SK-N-SH (cell line): ENCODE results near the gene TIMM29. TPM values are rescaled to one million over a fixed set of nuclear protein-coding genes. Genes with fewer than 3 reads are reported as not detected.

Experiments used
- CTCF ChIA-PET: fragments of 300-600, 350-600 bp; formaldehyde crosslinking; extraction: SDS; loops from one replicate; lab custom pipeline; 2021; lab: Yijun Ruan, JAX
- POLR2A ChIA-PET: fragments of 350-600 bp; sonication (Branson Sonifier 250); formaldehyde crosslinking; extraction: SDS; loops from one replicate; lab custom pipeline; 2020; ENCODE audit warnings: antibody characterized with exemption, inconsistent platforms; lab: Yijun Ruan, JAX
- DNase-seq: peaks from one replicate; pipeline ENCODE4 v3.0.0; 2012
- H2AFZ ChIP-seq: fragments of 200-600 bp; sonication (generic); 2 replicates; pipeline ENCODE4 v1.8.1; 2016; ENCODE audit warnings: antibody characterized with exemption, mild to moderate bottlenecking, low read depth
- H3F3A ChIP-seq: fragments of 200-600 bp; sonication (generic); replicated peaks from 2 replicates; pipeline ENCODE3; 2016; ENCODE audit warnings: antibody characterized with exemption, mild to moderate bottlenecking; ENCODE audit not compliant: insufficient read depth
- H3K27ac ChIP-seq, 2 experiments: fragments of 200-500 bp in 1 of 2; fragments of 200-600 bp in 1 of 2; sonication (Bioruptor generic) in 1 of 2; sonication (generic), shearing (Covaris generic) in 1 of 2; 2 replicates each; pipeline versions ENCODE4 v1.5.1 to v1.6.1; 2014 to 2016; ENCODE audit warnings: low read depth in 2 of 2, inconsistent platforms in 1 of 2, low read length in 1 of 2, mild to moderate bottlenecking in 1 of 2, mixed read lengths in 1 of 2
- H3K27me3 ChIP-seq: fragments of 200-600 bp; sonication (generic), shearing (Covaris generic); 2 replicates; pipeline ENCODE4 v1.6.1; 2016; ENCODE audit warnings: mixed run types; ENCODE audit not compliant: insufficient read depth
- H3K36me3 ChIP-seq, 2 experiments: fragments of 200-500 bp in 1 of 2; fragments of 200-600 bp in 1 of 2; sonication (Bioruptor generic) in 1 of 2; sonication (generic) in 1 of 2; replicated peaks in 1 of 2; 2 replicates each; pipeline versions ENCODE3 to v1.5.1; 2014 to 2016; ENCODE audit warnings: low read length in 1 of 2, mild to moderate bottlenecking in 1 of 2; ENCODE audit not compliant: insufficient read depth in 2 of 2, control insufficient read depth in 1 of 2
- H3K4me1 ChIP-seq, 2 experiments: fragments of 200-500 bp in 1 of 2; fragments of 200-600 bp in 1 of 2; sonication (Bioruptor generic) in 1 of 2; sonication (generic), shearing (Covaris generic) in 1 of 2; 2 replicates each; pipeline versions ENCODE4 v1.5.1 to v1.6.1; 2014 to 2016; ENCODE audit warnings: low read depth in 1 of 2, low read length in 1 of 2, mixed run types in 1 of 2; ENCODE audit not compliant: insufficient read depth in 2 of 2, control insufficient read depth in 1 of 2
- H3K4me2 ChIP-seq: fragments of 200-600 bp; sonication (generic), shearing (Covaris generic); 2 replicates; pipeline ENCODE4 v1.6.1; 2017; ENCODE audit warnings: mixed run types
- H3K4me3 ChIP-seq, 2 experiments: fragments of 200-500 bp in 1 of 2; fragments of 200-600 bp in 1 of 2; sonication (Bioruptor generic) in 1 of 2; sonication (generic), shearing (Covaris generic) in 1 of 2; 2 replicates each; pipeline versions ENCODE4 v1.5.1 to v1.8.1; 2014 to 2016; ENCODE audit warnings: low read depth in 2 of 2, inconsistent platforms in 1 of 2, low read length in 1 of 2, mild to moderate bottlenecking in 1 of 2, mixed read lengths in 1 of 2, moderate library complexity in 1 of 2
- H3K79me2 ChIP-seq: fragments of 200-600 bp; sonication (generic); 2 replicates; pipeline ENCODE4 v1.8.1; 2017; ENCODE audit warnings: mild to moderate bottlenecking; ENCODE audit not compliant: insufficient read depth
- H3K9ac ChIP-seq: fragments of 200-600 bp; sonication (generic); 2 replicates; pipeline ENCODE4 v1.6.1; 2017; ENCODE audit warnings: mixed run types
- H3K9me2 ChIP-seq: fragments of 200-600 bp; sonication (generic); 2 replicates; pipeline ENCODE4 v1.6.1; 2017; ENCODE audit warnings: mixed run types
- H3K9me3 ChIP-seq: fragments of 200-600 bp; sonication (generic); 2 replicates; pipeline ENCODE4 v1.6.1; 2017; ENCODE audit warnings: mixed run types, mild to moderate bottlenecking, moderate library complexity
- H4K20me1 ChIP-seq: fragments of 200-600 bp; sonication (generic); 2 replicates; pipeline ENCODE4 v1.6.1; 2017; ENCODE audit warnings: mild to moderate bottlenecking, mixed run types; ENCODE audit not compliant: insufficient read depth
- CHD2 ChIP-seq: fragments of 150-350 bp; IDR thresholded peaks from 2 replicates; pipeline ENCODE4 v1.6.1; 2018; ENCODE audit warnings: low read length; ENCODE audit not compliant: partially characterized antibody
- CTCF ChIP-seq: fragments of 200-600 bp; sonication (generic); IDR thresholded peaks from 2 replicates; pipeline ENCODE4 v1.6.1; 2017; ENCODE audit warnings: antibody characterized with exemption, mild to moderate bottlenecking, moderate library complexity
- MXI1 ChIP-seq: IDR thresholded peaks from 2 replicates; pipeline ENCODE4 v1.6.1; 2012; ENCODE audit warnings: mild to moderate bottlenecking, low read depth, low read length, improper control_type of control experiment
- SMC3 ChIP-seq: IDR thresholded peaks from 2 replicates; pipeline ENCODE4 v1.6.1; 2012; ENCODE audit warnings: low read depth, low read length, improper control_type of control experiment
- WGBS: methylation state at CpG from one replicate; pipeline ENCODE4 v1.1.6; 2017; ENCODE audit warnings: low lambda C conversion rate; 5-methylcytosine and 5-hydroxymethylcytosine counted together
- polyA plus RNA-seq, 3 experiments: library from polyadenylated mRNA; depleted of rRNA; stranded (reverse); fragments of >200 nt; gene quantifications; 2 replicates each; pipeline ENCODE4 v1.2.3, GENCODE V29; 2012
- TF ChIP-seq, protein P1 (sequence below): IDR thresholded peaks from 2 replicates; pipeline ENCODE4 v1.4.0; 2012; ENCODE audit warnings: low read depth, borderline replicate concordance

Gene TIMM29
- polyA plus RNA-seq, 1 of the 3 experiments (the other 2 are of a cell fraction), result 12.5 TPM

GRCh38 chr19:10895920-10896319, 32.7 kb upstream of the TIMM29 start:
- CTCF ChIA-PET, result interaction anchor here (1.0 to 2.2 kb wide), 4 partner anchors 8 to 24 kb away, joined by 3 to 8 read pairs (median 4); no protein-coding TSS in a partner anchor

DNA sequence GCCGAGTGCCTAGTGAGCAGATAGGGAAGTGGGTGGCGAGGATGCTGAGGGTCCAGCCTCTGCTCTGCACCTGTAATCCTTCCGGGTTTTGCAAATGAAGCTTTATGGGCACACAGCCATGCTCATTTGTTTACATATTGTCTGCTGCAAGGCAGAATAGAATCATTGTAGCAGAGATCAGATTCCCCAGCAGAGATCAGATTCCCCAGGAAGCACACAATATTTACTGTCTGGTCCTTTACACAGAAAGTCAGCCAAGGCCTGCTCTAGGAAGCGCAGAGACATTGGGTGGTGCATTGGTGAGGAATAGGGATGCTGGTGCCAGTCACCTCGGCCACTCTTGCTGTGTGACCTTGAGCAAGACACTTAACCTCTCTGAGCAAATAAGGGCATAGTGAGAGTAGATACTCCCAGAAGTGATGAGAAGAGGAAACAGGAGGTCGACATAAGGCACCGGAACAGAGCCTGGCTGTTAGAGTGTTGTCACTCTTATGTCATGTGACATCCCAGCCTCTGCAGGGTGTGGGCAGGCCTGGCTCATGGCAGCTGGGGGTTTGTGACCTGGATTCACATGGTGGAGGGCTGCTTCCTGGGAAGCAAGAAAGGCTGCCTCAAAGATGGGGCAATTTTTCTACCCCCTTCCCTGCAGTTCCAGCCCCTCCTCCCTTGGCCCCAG, 31.6 kb upstream of the TIMM29 start:
- H3K27ac ChIP-seq, result no peak overlapping the region; a peak in 1 of 4 replicates
- H3K36me3 ChIP-seq, result no peaks in the 10 kb centered on the region
- H3K4me1 ChIP-seq, result peaks cover 0 to 35% of the 10 kb centered on the region in 2 experiments; a peak in 2 of 4 replicates
- H3K9me2 ChIP-seq, result no peaks in the 10 kb centered on the region
- POLR2A ChIA-PET, result interaction anchor here (1.2 kb wide), 1 partner anchor 9 kb away, joined by 3 read pairs; no protein-coding TSS in a partner anchor
- no peaks in the 10 kb centered on the region for H3K27me3 ChIP-seq
- no peak overlapping the region for H3K4me2 ChIP-seq
- H3F3A ChIP-seq, result no peaks in the 10 kb centered on the region
- H3K9ac ChIP-seq, result no peak overlapping the region
- CTCF ChIA-PET, result interaction anchor here (0.7 to 2.2 kb wide), 5 partner anchors 10 to 33 kb away, joined by 3 to 8 read pairs (median 4); no protein-coding TSS in a partner anchor
- H2AFZ ChIP-seq, result no peak overlapping the region
- H3K9me3 ChIP-seq, result no peaks in the 10 kb centered on the region
- H4K20me1 ChIP-seq, result peaks cover 62% of the 10 kb centered on the region
- H3K79me2 ChIP-seq, result peaks cover 86% of the 10 kb centered on the region
- TF ChIP-seq, protein P1, sequence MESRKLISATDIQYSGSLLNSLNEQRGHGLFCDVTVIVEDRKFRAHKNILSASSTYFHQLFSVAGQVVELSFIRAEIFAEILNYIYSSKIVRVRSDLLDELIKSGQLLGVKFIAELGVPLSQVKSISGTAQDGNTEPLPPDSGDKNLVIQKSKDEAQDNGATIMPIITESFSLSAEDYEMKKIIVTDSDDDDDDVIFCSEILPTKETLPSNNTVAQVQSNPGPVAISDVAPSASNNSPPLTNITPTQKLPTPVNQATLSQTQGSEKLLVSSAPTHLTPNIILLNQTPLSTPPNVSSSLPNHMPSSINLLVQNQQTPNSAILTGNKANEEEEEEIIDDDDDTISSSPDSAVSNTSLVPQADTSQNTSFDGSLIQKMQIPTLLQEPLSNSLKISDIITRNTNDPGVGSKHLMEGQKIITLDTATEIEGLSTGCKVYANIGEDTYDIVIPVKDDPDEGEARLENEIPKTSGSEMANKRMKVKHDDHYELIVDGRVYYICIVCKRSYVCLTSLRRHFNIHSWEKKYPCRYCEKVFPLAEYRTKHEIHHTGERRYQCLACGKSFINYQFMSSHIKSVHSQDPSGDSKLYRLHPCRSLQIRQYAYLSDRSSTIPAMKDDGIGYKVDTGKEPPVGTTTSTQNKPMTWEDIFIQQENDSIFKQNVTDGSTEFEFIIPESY, result no peak
- TF ChIP-seq MXI1 (no peak), SMC3 (no peak), CHD2 (no peak)
- DNase-seq, result no peak
- 81% methylated on average over 7 of the region's 7 CpGs for WGBS
- no peak overlapping the region for H3K4me3 ChIP-seq

More at GRCh38 chr19:10895920-10896319, 32.7 kb upstream of the TIMM29 start:
- H3K27me3 ChIP-seq, result no peaks in the 10 kb centered on the region
- no peaks in the 10 kb centered on the region for H3K9me3 ChIP-seq
- peaks cover 85% of the 10 kb centered on the region for H3K79me2 ChIP-seq
- H4K20me1 ChIP-seq, result peaks cover 63% of the 10 kb centered on the region
- H3K27ac ChIP-seq, result no peak overlapping the region
- 94% methylated on average over 11 of the region's 12 CpGs for WGBS
- POLR2A ChIA-PET, result no interaction called here
- no peak overlapping the region for H3K9ac ChIP-seq
- H3K4me2 ChIP-seq, result no peak overlapping the region
- H3K36me3 ChIP-seq, result no peaks in the 10 kb centered on the region
- H3K9me2 ChIP-seq, result no peaks in the 10 kb centered on the region
- DNase-seq, result no peak
- H2AFZ ChIP-seq, result no peak overlapping the region
- TF ChIP-seq CTCF, result peak; percentile 22; the same call in 1 of the 2 replicates
- TF ChIP-seq, protein P1, result no peak
- TF ChIP-seq, all 33 proteins: peak for 1
- H3K4me3 ChIP-seq, result no peak overlapping the region
- H3F3A ChIP-seq, result no peaks in the 10 kb centered on the region
- H3K4me1 ChIP-seq, result peaks cover 0 to 35% of the 10 kb centered on the region in 2 experiments; a peak in 2 of 4 replicates
